Endothelial cell of umbilical vein (primary cell): ENCODE data around the gene PLXNC1. TPM values are rescaled to one million over a fixed set of nuclear protein-coding genes. Genes with fewer than 3 reads are reported as not detected.

Source experiments
- BruUV-seq: library from RNA; stranded (reverse); fragments of 400-500 nt; replicated peaks from 2 replicates; lab custom pipeline; 2021; lab: Mats Ljungman, UMichigan
- CTCF ChIA-PET: fragments of 300-600, 350-600 bp; sonication (Branson Sonifier 250); formaldehyde crosslinking; loops from one replicate; lab custom pipeline; 2021; ENCODE audit warnings: antibody characterized with exemption, inconsistent platforms; lab: Charles Lee
- POLR2A ChIA-PET: fragments of 300-600, 350-600 bp; sonication (Branson Sonifier 250); formaldehyde crosslinking; loops from one replicate; lab custom pipeline; 2021; ENCODE audit warnings: antibody characterized with exemption, inconsistent platforms; lab: Charles Lee
- DNase-seq: peaks from one replicate; pipeline ENCODE4 v3.0.0-alpha.2; 2011; ENCODE audit warnings: low read depth, low spot score
- FAIRE-seq: peaks from 2 replicates; lab custom pipeline; 2011; peaks lifted over from hg19 to GRCh38; lab: Jason Lieb, UNC
- H2AFZ ChIP-seq: 2 replicates; pipeline ENCODE4 v1.6.0; 2012; ENCODE audit warnings: low read depth, low read length, control low read depth, inconsistent platforms
- H3K27ac ChIP-seq: 2 replicates; pipeline ENCODE4 v1.5.1; 2011; ENCODE audit warnings: low read depth, mild to moderate bottlenecking, control low read depth, low read length, moderate library complexity; ENCODE audit not compliant: insufficient read depth
- H3K27me3 ChIP-seq, 2 experiments: 2 replicates each; pipeline versions ENCODE4 v1.6.0 to v1.6.1; 2011; ENCODE audit warnings: low read length in 2 of 2, mixed read lengths in 1 of 2; ENCODE audit not compliant: control insufficient read depth in 2 of 2, insufficient read depth in 2 of 2
- H3K36me3 ChIP-seq, 2 experiments: 2 replicates in 1 of 2; 3 replicates in 1 of 2; pipeline ENCODE4 v1.5.1; 2011; ENCODE audit warnings: low read length in 2 of 2, mild to moderate bottlenecking in 1 of 2, moderate library complexity in 1 of 2; ENCODE audit not compliant: control insufficient read depth in 2 of 2, insufficient read depth in 2 of 2; ENCODE audit errors: extremely low read depth in 1 of 2
- H3K4me1 ChIP-seq: 3 replicates; pipeline ENCODE4 v1.5.1; 2011; ENCODE audit warnings: mild to moderate bottlenecking, low read length; ENCODE audit not compliant: control insufficient read depth, insufficient read depth; ENCODE audit errors: extremely low read depth
- H3K4me2 ChIP-seq: 2 replicates; pipeline ENCODE4 v1.6.1; 2011; ENCODE audit warnings: low read length, control low read depth, mixed read lengths; ENCODE audit not compliant: insufficient read depth
- H3K4me3 ChIP-seq, 3 experiments: fragments of 200-600 bp in 1 of 3; sonication (generic), shearing (Covaris generic) in 1 of 3; replicated peaks in 1 of 3; 2 replicates each; pipeline ENCODE4 v1.5.1; 2011 to 2016; ENCODE audit warnings: control low read depth in 3 of 3, low read length in 3 of 3, mild to moderate bottlenecking in 2 of 3, inconsistent platforms in 1 of 3, low read depth in 1 of 3, moderate library complexity in 1 of 3; ENCODE audit not compliant: insufficient read depth in 1 of 3
- H3K79me2 ChIP-seq: 2 replicates; pipeline ENCODE4 v1.6.0; 2012; ENCODE audit warnings: low read length, inconsistent platforms; ENCODE audit not compliant: control insufficient read depth, insufficient read depth
- H3K9ac ChIP-seq: replicated peaks from 2 replicates; pipeline ENCODE3; 2011; ENCODE audit warnings: low read length, control low read depth; ENCODE audit not compliant: insufficient read depth; ENCODE audit errors: extremely low read depth
- H3K9me1 ChIP-seq: replicated peaks from 3 replicates; pipeline ENCODE4 v1.6.0; 2011; ENCODE audit warnings: mild to moderate bottlenecking, low read length; ENCODE audit not compliant: control insufficient read depth, insufficient read depth; ENCODE audit errors: extremely low read depth
- H3K9me3 ChIP-seq: replicated peaks from 2 replicates; pipeline ENCODE4 v1.5.1; 2012; ENCODE audit warnings: low read length, inconsistent platforms; ENCODE audit not compliant: control insufficient read depth, insufficient read depth
- H4K20me1 ChIP-seq: replicated peaks from 2 replicates; pipeline ENCODE3; 2011; ENCODE audit warnings: mild to moderate bottlenecking, low read length; ENCODE audit not compliant: control insufficient read depth, insufficient read depth; ENCODE audit errors: extremely low read depth
- CTCF ChIP-seq, 2 donors: IDR thresholded peaks; 1 replicate in 1 of 2; 2 replicates in 1 of 2; pipeline ENCODE4 v1.5.1; 2011; ENCODE audit warnings: low read length in 2 of 2, mild to moderate bottlenecking in 2 of 2, moderate library complexity in 2 of 2, control low read depth in 1 of 2, inconsistent platforms in 1 of 2, low read depth in 1 of 2; ENCODE audit not compliant: insufficient read depth in 1 of 2; ENCODE audit errors: extremely low read depth in 1 of 2
- EZH2 ChIP-seq: IDR thresholded peaks from 2 replicates; pipeline ENCODE4 v1.6.1; 2012; ENCODE audit warnings: borderline replicate concordance, low read depth, mild to moderate bottlenecking, moderate library complexity, low read length, inconsistent platforms; ENCODE audit not compliant: severe bottlenecking
- FOS ChIP-seq: IDR thresholded peaks from 2 replicates; pipeline ENCODE4 v1.6.1; 2011; ENCODE audit warnings: mild to moderate bottlenecking, low read length, moderate library complexity, borderline replicate concordance; ENCODE audit not compliant: insufficient read depth
- GATA2 ChIP-seq: IDR thresholded peaks from 2 replicates; pipeline ENCODE4 v1.7.0; 2011; ENCODE audit warnings: low read depth, mild to moderate bottlenecking, moderate library complexity, mixed read lengths, low read length; ENCODE audit not compliant: insufficient read length, insufficient read depth
- JUN ChIP-seq: IDR thresholded peaks from 2 replicates; pipeline ENCODE4 v1.6.1; 2011; ENCODE audit warnings: borderline replicate concordance, low read depth; ENCODE audit not compliant: insufficient read length, insufficient read depth
- MAX ChIP-seq: IDR thresholded peaks from 2 replicates; pipeline ENCODE4 v1.6.1; 2011; ENCODE audit not compliant: insufficient read depth, insufficient read length
- MYC ChIP-seq: IDR thresholded peaks from one replicate; pipeline ENCODE4 v1.6.1; 2011; ENCODE audit warnings: mild to moderate bottlenecking, low read depth, low read length
- POLR2A ChIP-seq: IDR thresholded peaks from 2 replicates; pipeline ENCODE4 v1.6.1; 2012; ENCODE audit warnings: low read depth, mild to moderate bottlenecking, control low read depth, low read length
- POLR2AphosphoS5 ChIP-seq: IDR thresholded peaks from 2 replicates; pipeline ENCODE4 v1.6.1; 2012; ENCODE audit warnings: low read depth, mild to moderate bottlenecking, control low read depth, low read length, moderate library complexity; ENCODE audit not compliant: insufficient read depth
- dilution Hi-C: fragments of 300-500 bp; cut with MboI; formaldehyde crosslinking; loops from one replicate; pipeline ENCODE4 v1.15.0; 2019; ENCODE audit warnings: low sequenced_read_pairs; ENCODE audit not compliant: extremely low pct_ligation_motif_present
- intact Hi-C: fragments of 100-400 bp; cut with micrococcal nuclease; formaldehyde crosslinking; loops from one replicate; pipeline ENCODE4 v1.10.0; 2022
- polyA plus RNA-seq, 4 experiments: library from polyadenylated mRNA; depleted of rRNA in 3 of 4; stranded (reverse) in 3 of 4; unstranded in 1 of 4; fragments of >200 nt; gene quantifications; 2 replicates each; pipeline versions ENCODE4 v1.2.1 to v1.2.3, GENCODE V29; 2011 to 2012; ENCODE audit warnings: missing spikeins in 1 of 4
- total RNA-seq: library from RNA; stranded (reverse); gene quantifications from 2 replicates; pipeline ENCODE4 v1.2.3, GENCODE V29; 2021

Gene PLXNC1
- total and polyA plus RNA-seq, 2 donors (not counting 3 experiments of a cell fraction or from before 2014, with no cell fraction given) = 0.04 TPM; not detected in 1

- Histone ChIP-seq H3K9me3 (no peaks in the 10 kb centered on the region), H3K4me2 (no peak overlapping the region), H3K27ac (no peak overlapping the region), H3K9ac (no peak overlapping the region), H3K4me3 (no peak overlapping the region), H3K27me3 (peaks cover 0 to 9% of the 10 kb centered on the region in 2 experiments), H2AFZ (no peak overlapping the region), H3K79me2 (no peaks in the 10 kb centered on the region), H3K36me3 (no peaks in the 10 kb centered on the region), H4K20me1 (no peaks in the 10 kb centered on the region), H3K4me1 (no peaks in the 10 kb centered on the region), H3K9me1 (no peaks in the 10 kb centered on the region)
- FAIRE-seq (no peak), DNase-seq (no peak)
- POLR2A ChIA-PET = no interaction called here
- no peak for TF ChIP-seq EZH2
- intact Hi-C loops (no loop called here), dilution Hi-C loops (no loop called here)
- BruUV-seq = no TSS peak
- CTCF ChIA-PET = no interaction called here
Measured at GRCh38 chr12:94273272-94273671, 124.9 kb downstream of the PLXNC1 start.

GRCh38 chr12:94276725-94277124, 128.3 kb downstream of the PLXNC1 start:
- DNase-seq (no peak), FAIRE-seq (no peak)
- Histone ChIP-seq H3K4me1 (no peaks in the 10 kb centered on the region), H2AFZ (no peak overlapping the region), H3K4me2 (no peak overlapping the region), H3K4me3 (no peak overlapping the region), H3K27ac (no peak overlapping the region), H3K9ac (no peak overlapping the region), H3K9me1 (no peaks in the 10 kb centered on the region), H3K27me3 (peaks cover 0 to 2% of the 10 kb centered on the region in 2 experiments), H3K36me3 (no peaks in the 10 kb centered on the region), H3K79me2 (no peaks in the 10 kb centered on the region), H3K9me3 (no peaks in the 10 kb centered on the region), H4K20me1 (no peaks in the 10 kb centered on the region)
- dilution Hi-C loops = no loop called here
- no peak for TF ChIP-seq MYC
- no peak for TF ChIP-seq POLR2A
- no peak for TF ChIP-seq EZH2
- no peak for TF ChIP-seq POLR2AphosphoS5
- TF ChIP-seq CTCF (IDR thresholded peaks at IDR 0.05; ENCODE audit: extremely low read depth in 1 of 2, insufficient read depth in 1 of 2, low read depth in 1 of 2, low read length in 2 of 2) = no peak
- TF ChIP-seq FOS = no peak
- TF ChIP-seq JUN = no peak
- no peak for TF ChIP-seq GATA2
- no peak for TF ChIP-seq MAX
- intact Hi-C loops = no loop called here
- BruUV-seq = no TSS peak
- ChIA-PET CTCF (interaction anchor here (0.6 kb wide), 1 partner anchor 752 kb away, joined by 3 read pairs; no protein-coding TSS in a partner anchor), POLR2A (no interaction called here)
